Measurements from ENCODE around the gene HYKK. TPM values are rescaled to one million over a fixed set of nuclear protein-coding genes. Genes with fewer than 3 reads are reported as not detected.
A peak's percentile ranks its signal among the peaks of the same experiment; 100 is the strongest.
"Not testable (repeated sequence)": the region's sequence is repeated elsewhere in the genome, so short reads cannot be mapped to it uniquely, and the experiment has no call there.

HYKK gene, protein sequence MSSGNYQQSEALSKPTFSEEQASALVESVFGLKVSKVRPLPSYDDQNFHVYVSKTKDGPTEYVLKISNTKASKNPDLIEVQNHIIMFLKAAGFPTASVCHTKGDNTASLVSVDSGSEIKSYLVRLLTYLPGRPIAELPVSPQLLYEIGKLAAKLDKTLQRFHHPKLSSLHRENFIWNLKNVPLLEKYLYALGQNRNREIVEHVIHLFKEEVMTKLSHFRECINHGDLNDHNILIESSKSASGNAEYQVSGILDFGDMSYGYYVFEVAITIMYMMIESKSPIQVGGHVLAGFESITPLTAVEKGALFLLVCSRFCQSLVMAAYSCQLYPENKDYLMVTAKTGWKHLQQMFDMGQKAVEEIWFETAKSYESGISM
- total RNA-seq: 1.2 TPM

DNA sequence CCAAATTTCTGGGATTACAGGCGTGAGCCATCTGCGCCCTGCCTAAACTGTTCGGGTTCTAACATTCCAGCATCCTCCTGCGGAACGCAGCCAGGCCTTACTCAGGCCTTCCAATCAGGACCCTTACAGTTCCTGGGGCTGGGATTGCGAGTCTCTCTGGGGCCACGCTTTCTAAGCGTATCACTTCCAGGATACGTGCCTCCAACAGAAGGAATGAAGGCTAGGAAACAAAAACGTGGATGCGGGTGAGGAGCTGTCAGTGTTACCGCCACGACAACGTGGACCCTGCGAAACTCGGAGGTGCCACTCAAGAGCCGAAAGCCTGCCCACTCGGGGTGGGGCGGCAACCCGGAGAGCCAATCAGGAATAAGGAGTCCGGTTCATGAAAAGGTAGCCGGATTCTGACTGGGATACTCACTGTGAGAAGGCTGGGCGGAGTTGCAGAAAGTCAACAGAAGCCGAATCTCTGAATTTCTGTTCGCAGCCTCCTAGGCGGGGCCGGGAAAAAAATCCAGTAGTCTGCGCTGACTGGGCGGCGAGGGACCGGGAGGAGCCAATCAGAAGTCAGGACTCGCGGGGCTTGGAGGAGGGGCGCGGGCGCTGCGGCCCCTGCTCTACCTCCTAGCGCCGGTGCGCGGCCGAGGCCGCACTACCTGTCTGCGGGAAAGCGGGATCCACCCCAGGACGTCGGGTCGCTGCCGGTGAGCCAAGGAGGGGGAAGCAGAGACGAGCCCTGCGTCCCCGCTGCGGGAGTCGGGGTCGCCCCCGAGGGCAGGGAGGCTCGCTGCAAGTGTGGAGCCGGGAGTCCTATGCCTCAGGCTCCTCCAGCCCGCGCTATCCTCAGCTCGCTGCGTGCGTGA is at the start of gene HYKK:
TSS of gene HYKK (plus strand) at position 607 of the 860 bp plus-strand sequence. CDS start 5,512 bp downstream, outside the sequence.
- peak; percentile 95 for DNase-seq

DNA sequence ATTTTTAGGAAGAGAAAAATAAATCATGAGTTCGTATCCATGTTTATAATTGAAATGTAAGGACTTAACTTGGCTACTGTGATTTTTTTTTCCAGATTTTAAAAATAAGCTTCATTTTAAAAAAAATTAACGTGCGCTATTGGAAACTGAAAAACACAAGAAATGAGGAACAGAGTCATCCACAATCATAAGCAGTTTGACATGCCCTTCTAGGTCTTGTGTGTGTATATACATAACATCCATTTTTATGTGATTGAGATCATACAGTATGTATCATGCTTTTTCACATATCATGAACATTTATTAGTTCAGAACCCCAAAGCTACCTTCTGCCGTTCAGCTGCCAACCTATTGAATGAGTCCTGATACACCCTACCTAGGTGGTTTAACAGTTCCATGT is 46.6 kb upstream of the HYKK start:
- DNase-seq: no peak

DNA sequence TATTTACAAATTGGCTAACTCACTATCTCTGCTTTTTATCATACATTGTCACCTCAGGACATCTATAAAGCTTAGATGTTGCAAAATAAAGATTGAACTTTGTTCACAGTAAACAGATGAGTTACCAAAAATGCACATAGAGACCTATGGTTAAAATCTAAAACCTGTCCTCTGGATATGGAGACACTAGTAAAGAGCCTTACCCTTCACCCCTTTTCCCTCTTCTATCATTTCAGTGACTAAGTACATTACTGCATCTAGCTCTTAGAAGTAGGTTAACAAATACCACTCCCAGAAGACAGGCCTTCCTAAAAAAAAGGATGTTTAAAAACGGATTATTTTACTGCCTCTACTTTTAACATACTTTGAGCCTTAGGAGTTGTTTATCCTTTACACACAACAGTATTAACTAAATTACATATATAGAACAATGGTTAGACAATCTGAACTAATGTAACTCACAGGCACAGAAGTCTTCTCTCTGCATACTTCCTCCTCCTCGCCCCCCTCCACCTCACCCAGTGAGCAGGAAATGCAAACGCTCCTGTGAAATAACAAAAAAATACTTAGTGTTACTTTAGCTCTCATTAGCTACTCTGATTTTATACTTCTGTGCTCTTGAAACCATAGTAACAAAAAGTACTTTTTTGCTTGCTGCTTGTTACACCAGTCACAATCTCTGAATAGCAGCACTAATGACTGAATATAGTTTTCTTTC is 46.0 kb upstream of the HYKK start:
- DNase-seq: no peak

DNA sequence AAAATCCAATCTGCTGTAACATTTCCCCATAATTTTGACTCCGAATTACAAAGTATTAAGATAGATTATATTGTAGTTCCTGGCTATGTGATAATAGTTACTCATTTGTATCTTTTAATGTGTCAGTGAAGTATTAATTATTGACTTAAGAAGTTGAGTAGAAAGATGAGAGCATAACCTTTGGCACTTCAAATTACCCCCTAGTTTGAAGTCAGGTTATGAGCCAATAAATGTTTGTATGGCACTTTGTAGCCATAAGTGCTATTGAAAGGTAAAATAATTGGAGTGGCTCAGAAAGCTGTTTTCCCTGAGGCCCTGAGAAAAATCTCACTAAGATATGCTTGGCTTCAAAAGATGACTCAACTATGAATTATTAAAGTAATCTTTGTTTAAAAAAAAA is 38.3 kb upstream of the HYKK start:
- DNase-seq: no peak

DNA sequence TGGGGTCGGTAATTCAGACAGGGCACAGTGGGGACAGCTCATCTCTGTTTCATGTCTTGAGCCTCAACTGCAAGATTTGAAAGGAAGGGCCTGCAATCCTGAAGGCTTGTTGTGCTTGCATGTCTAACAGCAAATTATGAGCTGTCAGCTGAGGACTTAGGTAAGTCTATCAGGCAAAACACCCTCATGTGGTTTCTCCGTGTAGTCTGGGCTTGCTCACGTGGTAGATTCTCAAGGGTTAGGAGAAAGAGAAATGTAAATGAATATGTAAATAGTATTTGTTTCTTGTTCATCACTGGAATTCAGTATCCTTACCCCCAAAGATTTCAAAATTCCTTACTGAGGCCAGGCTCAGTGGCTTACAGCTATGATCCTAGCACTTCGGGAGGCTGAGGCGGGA is 30.1 kb upstream of the HYKK start:
- DNase-seq: no peak

DNA sequence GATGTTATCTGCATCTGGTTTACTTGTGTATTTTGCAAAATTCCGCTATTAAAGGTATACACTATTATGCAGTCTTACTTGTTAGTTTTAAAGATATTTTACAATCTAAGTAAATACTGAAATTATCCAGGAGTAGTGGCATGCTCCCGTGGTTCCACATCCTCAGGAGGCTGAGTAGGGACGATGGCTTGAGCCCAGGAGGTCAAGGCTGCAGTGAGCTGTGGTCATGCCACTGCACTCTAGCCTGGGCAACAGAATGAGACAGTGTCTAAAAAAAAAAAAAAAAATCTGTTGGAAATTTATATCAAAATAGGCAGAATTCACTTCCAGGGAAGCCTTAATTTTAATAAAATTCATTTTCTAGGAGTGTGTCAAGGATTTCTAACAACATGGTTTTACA is 27.7 kb upstream of the HYKK start:
- no peak for DNase-seq

DNA sequence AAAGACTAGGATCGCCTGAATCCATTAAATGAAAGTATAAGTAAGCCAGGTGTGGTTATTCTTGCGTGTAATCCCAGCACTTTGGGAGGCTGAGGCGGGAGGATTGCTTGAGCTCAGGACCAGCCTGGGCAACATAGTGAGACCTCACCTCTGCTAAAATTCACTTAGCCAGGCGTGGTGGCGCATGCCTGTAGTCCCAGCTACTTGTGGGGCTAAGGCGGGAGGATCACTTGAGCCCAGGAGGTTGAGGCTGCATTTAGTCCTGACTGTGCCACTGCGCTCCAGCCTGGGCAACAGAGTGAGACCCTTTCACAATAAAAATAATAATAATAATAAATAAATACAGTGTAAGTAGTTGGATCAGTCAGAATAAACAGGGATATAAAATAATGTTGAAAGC is 25.5 kb upstream of the HYKK start:
- no peak for DNase-seq

DNA sequence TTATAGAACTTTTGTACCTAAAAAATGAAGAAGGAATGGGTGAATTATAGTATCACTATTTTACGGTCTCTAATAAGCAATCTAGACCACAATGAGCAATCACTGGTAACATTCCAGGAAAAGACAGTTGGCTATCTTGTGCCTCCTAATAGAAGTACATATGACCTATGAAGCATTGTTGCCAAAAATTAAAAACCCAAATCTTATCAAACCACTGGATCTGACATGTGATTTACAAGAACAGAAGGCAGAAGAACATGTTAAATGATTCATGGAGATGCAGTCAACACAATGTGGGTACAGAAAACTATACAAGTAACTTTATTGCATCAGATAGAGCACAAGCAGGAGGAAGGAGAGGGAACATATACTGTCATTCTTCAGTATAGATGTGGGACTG is 14.5 kb upstream of the HYKK start:
- no peak for DNase-seq

DNA sequence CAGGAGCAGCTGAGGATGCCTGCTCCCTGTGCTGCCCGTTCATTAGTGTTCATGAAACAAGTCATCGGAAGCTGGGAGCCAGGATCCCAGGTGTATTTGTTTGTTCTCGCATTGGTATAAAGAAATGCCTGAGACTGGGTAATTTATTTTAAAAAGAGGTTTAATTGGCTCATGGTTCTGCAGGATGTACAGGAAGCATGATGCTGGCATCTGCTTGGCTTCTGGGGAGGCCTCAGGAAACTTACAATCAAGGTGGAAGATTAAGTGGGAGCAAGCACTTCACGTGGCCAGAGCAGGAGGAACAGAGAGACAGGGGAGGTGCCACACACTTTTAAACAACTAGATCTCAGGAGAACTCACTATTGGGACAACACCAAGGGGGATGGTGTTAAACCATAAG is 5.5 kb upstream of the HYKK start:
- DNase-seq: no peak

DNA sequence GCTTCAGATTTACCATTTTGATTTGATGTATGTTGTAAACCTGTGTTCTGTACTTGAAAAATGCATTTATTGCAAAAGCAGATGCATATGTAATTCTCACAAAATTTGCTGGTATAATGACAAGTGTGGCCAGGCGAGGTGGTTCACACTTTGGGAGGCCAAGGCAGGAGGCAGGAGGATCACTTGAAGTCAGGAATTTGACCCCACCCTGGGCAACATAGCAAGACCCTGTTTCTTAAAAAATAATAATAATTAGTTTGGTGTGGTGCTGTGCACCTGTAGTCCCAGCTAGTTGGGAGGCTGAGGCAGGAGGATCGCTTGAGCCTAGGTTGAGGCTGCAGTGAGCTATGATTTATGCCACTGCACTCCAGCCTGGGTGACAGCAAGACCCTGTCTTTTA is 4.7 kb upstream of the HYKK start:
- no peak for DNase-seq

DNA sequence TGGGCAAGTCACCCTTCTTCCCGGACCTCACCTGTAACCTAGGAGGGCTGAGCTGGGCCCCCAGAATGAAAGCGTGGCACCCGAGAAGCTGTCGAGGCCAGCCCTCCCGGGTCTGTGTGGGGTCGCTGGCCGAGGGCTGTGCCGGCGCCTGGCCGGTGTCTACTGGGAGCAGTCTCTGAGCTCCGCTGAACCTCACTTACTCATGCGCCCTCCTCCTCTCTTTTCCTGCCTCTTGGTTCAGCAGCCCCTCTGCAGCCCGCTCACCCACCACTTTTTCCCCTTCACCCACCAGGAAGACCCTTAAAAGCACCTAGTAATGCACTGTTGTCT is 419 bp downstream of the HYKK start:
- no peak for DNase-seq

DNA sequence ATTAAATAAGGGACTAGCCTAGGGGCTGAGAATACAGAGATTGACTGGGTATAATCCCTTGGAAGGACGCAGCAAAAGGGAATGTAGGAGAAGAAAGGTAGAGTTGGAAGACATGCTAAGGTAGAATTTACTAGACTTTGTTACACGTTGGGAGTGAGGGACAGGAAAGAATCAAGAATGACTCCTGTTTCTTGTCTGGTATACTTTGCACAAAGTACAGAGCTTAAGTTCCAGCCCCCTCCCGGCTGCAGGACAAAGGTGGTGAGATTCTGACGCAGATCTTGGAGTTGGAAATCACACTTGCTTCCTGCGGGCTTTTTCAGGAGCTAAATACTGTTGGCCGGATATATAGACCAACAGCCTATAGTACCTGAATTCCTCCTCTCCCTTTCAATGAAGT is 895 bp downstream of the HYKK start:
- no peak for DNase-seq

DNA sequence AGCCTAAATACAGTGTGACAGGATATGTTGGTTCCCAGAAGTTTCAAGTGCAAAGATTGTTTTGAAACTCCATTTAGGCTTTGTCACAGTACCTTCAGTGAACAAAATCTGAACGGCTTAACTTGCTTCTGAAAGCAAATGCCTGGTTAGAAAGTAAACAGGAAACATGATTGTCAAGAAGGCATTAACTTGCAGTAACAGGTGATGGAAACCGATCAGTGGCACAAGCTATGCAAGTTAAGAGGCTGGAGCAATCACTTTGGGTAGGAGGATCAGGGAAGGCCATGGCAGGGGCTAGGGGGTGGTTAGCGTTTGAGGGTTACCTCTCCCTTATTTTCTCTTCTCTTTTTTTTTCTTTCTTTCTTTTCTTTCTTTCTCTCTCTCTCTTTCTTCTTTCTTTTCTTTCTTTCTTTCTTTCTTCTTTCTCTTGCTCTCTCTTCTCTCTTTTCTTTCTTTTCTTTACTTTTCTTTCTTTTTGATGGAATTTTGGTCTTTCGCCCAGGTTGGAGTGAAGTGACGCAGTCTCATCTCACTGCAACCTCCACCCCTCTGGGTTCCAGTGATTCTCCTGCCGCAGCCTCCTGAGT is 2.4 kb downstream of the HYKK start:
- DNase-seq: no peak

DNA sequence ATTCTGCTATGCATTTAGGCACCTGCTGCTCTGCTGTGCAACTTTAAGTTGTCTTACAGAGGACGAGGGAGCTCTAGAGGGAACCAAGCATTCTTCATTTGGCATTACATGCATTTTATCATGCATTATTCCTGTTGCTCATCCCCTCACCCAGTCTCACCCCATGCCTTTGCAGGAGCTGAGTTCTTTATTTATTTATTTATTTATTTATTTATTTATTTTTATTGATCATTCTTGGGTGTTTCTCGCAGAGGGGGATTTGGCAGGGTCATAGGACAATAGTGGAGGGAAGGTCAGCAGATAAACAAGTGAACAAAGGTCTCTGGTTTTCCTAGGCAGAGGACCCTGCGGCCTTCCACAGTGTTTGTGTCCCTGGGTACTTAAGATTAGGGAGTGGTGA is 12.7 kb downstream of the HYKK start:
- not testable (repeated sequence) for DNase-seq

DNA sequence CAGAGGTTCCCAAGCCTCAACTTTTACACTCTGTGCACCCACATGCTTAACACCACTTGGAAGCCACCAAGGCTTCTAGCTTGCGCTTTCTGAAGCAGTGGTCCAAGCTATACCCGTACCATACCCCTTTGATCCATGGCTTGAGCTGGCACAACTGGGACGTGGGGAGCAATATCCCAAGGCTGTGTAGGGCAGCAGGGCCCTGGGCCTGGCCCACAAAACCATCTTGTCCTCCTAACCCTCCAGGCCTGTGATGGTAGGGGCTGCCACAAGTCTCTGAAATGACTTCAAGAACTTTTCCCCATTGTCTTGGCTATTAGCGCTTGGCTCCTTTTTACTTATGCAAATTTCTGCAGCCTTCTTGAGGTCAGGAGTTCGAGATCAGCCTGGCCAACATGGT is 16.9 kb downstream of the HYKK start:
- no peak for DNase-seq

DNA sequence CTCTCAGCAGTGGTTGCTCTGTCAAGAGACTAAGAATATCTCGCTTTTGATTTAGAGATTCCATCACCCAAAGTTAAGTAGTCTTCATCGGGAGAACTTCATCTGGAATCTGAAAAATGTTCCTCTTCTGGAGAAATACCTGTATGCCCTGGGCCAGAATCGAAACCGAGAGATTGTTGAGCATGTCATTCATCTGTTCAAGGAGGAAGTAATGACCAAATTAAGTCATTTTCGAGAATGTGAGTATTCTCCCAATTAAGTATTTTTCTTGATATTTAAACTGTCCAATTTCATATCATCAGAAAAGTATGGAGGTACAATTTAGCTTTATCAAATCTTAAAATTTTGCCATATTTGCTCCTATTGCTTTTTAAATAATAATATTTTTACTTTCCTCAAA is 19.9 kb downstream of the HYKK start:
- DNase-seq: no peak

DNA sequence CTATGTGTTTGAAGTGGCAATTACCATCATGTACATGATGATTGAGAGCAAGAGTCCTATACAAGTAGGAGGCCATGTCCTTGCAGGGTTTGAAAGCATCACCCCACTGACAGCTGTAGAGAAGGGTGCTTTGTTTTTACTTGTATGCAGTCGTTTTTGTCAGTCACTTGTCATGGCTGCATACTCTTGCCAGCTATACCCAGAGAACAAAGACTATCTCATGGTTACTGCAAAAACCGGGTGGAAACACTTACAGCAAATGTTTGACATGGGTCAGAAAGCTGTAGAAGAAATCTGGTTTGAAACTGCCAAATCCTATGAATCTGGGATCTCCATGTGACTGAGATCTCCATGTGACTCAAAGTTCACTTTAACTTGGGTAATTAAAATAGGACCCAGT is 26.0 kb downstream of the HYKK start:
- no peak for DNase-seq

DNA sequence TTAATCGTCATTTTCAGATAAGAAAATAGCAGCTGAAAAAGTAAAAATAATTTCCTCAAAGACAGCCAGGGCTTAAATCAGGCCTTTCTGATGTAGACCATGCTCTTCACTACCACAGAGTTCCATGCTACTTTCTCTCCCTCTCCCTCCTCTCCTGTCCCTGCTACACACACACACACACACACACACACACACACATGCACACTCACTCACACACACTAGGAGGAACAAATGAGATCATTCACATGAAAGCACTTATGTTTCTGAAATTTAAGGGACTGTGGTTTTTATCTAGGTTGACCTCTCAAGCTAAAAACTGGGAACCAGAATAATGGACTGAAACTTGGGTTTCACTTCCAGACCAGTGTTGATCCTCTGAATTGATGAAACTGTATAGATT is 28.8 kb downstream of the HYKK start:
- no peak for DNase-seq

DNA sequence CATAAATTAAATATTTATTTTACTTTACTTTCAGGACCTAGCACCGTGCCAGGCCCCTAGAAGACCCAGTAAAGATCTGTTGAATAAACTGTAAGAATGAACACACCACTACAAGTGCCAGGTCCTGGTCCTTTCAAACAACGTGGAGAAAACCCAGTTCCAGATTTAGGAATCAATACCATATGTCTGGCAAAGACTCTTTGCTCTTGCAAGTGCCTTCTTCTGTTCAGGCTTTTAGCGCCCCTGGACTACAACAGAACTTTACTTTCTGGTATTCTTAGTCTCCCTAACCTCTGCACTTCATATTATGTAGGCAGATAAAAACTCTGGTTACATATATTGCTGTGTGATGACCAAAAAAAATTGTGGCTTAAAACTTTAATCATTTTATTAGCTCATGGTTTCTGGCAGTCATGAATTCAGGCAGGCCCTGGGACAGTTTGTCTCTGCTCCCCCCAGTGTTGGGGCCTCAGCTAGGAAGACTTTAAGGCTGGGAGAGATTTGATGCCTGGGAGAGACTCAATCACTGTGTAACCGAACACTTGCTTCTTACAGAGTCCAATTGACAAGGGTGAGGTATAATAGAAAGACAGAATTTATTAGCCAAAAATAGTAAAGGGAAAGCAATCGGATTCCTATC is 30.0 kb downstream of the HYKK start:
- DNase-seq: no peak

DNA sequence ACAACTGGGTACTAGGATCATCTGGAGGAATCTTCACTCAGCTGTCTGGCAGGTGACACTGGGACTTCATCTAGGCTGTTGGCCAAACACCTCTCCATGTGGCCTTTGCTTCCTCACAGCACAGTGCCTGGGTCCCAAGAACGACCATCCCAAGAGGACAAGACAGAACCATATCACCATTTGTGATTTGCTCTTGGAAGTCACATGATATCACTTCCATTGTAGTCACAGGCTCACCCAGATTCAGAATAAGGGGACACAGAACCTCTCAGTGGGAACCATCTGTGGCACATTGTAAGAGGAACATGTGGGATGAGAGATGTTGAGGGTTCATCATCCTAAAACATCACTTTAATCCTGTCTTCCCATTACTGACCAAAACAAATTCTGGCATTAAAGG is 31.0 kb downstream of the HYKK start:
- DNase-seq: no peak

DNA sequence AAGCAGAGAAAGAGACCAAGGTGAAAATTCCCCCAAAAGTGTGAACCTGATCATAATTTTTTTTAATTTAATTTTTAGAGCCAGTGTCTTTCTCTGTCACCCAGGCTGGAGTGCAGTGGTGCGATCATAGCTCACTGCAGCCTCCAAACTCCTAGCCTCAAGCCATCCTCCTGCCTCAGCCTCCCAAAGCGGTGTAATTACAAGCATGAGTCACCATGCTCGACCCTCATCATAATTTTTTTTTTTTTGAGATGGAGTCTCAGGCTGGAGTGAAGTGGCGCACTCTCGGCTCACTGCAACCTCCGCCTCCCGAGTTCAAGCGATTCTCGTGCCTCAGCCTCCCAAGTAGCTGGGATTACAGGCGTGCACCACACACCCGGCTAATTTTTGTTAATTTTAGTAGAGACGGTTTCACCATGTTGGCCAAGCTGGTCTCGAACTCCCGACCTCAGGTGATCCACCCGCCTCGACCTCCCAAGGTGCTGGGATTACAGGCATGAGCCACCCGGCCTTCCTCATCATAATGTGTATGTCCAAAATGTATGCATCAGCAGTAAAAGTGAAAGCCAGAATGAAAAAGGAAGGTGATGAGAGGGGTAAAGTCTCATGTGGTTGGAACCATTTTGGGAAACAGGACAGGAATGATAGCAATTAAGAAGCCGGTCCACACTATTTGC is 32.2 kb downstream of the HYKK start:
- not testable (repeated sequence) for DNase-seq
